Prostate gland (tissue), 2 donors: Measurements from ENCODE around the gene GDPGP1. TPM values are rescaled to one million over a fixed set of nuclear protein-coding genes. Genes with fewer than 3 reads are reported as not detected.

Experiments
- DNase-seq: peaks from one replicate; pipeline ENCODE4 v3.0.0-alpha.2; 2019; ENCODE audit warnings: low spot score
- H3K27ac ChIP-seq, 2 donors: fragments of 200-600 bp; sonication (generic); 2 replicates each; pipeline ENCODE4 v1.5.1; 2017 to 2019
- H3K27me3 ChIP-seq: fragments of 200-600 bp; sonication (generic); replicated peaks from 2 replicates; pipeline ENCODE4 v1.5.1; 2019; ENCODE audit not compliant: insufficient read depth
- H3K36me3 ChIP-seq, 2 donors: fragments of 200-600 bp; sonication (generic); 1 replicate in 1 of 2; 2 replicates in 1 of 2; pipeline versions ENCODE4 v1.5.1 to v1.8.1; 2017 to 2019
- H3K4me1 ChIP-seq: fragments of 200-600 bp; sonication (generic); replicated peaks from 2 replicates; pipeline ENCODE4 v1.5.1; 2019
- H3K4me3 ChIP-seq, 2 donors: fragments of 200-600 bp; sonication (generic); 2 replicates each; pipeline ENCODE4 v1.5.1; 2017 to 2019
- H3K9me3 ChIP-seq: fragments of 200-600 bp; sonication (generic); 2 replicates; pipeline ENCODE4 v1.5.1; 2017
- CTCF ChIP-seq, 4 experiments: fragments of 200-600 bp in 2 of 4; fragments of 450-650 bp in 2 of 4; sonication (generic) in 2 of 4; IDR thresholded peaks; 1 replicate in 3 of 4; 2 replicates in 1 of 4; pipeline ENCODE4 v1.5.1; 2016 to 2019; ENCODE audit warnings: antibody characterized with exemption in 4 of 4, mild to moderate bottlenecking in 2 of 4, moderate library complexity in 2 of 4
- POLR2A ChIP-seq: fragments of 450-650 bp; IDR thresholded peaks from one replicate; pipeline ENCODE4 v1.6.1; 2016; ENCODE audit warnings: antibody characterized with exemption, mild to moderate bottlenecking
- POLR2AphosphoS5 ChIP-seq: sonication (generic); formaldehyde crosslinking; IDR thresholded peaks from one replicate; pipeline ENCODE4 v1.6.1; 2017; ENCODE audit warnings: antibody characterized with exemption
- WGBS: methylation state at CpG from one replicate; pipeline ENCODE4 v1.1.5; 2018; 5-methylcytosine and 5-hydroxymethylcytosine counted together
- intact Hi-C: fragments of 100-400 bp; cut with DNase I; formaldehyde crosslinking; loops from one replicate; pipeline ENCODE4 v1.14.2; 2022
- total RNA-seq, 2 donors: library from RNA; depleted of rRNA; stranded (reverse); fragments of >200 nt; gene quantifications; one replicate each; pipeline ENCODE4 v1.1.0, GENCODE V29; 2016

The GDPGP1 gene
- total RNA-seq, 2 donors from 2014 or later = 15.4 to 21.5 TPM

DNA sequence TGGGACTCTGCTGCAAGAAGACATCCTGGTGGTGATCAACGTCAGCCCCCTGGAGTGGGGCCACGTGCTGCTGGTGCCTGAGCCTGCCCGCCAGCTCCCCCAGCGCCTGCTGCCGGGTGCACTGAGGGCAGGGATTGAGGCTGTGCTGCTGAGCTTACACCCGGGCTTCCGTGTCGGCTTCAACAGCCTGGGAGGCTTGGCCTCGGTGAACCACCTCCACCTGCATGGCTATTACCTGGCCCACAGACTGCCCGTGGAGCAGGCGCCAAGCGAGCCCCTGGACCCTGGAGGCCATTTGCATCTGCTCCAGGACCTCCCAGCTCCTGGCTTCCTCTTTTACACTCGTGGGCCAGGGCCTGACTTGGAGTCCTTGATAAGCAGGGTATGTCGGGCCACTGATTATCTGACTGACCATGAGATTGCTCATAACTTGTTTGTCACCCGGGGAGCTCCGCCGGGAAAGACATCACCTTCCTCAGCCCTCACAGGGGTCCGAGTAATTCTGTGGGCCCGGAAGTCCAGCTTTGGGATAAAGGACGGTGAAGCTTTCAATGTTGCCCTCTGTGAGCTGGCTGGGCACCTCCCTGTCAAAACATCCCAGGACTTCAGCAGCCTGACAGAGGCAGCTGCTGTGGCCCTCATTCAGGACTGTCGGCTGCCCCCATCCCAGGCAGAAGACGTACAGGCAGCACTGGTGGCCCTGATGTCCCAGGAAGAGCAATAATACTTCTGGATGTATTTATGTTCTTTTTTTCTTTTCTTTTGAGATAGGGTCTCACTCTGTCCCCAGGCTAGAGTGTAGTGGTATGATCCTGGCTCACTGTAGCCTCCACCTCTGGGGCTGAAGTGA lies 7.6 kb downstream of the GDPGP1 start:
- 78% methylated on average over 16 of the region's 22 CpGs for WGBS
- H3K4me3 ChIP-seq = no peak overlapping the region
- no peaks in the 10 kb centered on the region for H3K9me3 ChIP-seq
- no peaks in the 10 kb centered on the region for H3K4me1 ChIP-seq
- H3K27me3 ChIP-seq = no peaks in the 10 kb centered on the region
- no peak for TF ChIP-seq CTCF (IDR thresholded peaks at IDR 0.05)
- intact Hi-C loops = no loop called here
- peaks cover 0 to 2% of the 10 kb centered on the region in 2 donors for H3K36me3 ChIP-seq
- DNase-seq = no peak
- H3K27ac ChIP-seq = no peak overlapping the region

DNA sequence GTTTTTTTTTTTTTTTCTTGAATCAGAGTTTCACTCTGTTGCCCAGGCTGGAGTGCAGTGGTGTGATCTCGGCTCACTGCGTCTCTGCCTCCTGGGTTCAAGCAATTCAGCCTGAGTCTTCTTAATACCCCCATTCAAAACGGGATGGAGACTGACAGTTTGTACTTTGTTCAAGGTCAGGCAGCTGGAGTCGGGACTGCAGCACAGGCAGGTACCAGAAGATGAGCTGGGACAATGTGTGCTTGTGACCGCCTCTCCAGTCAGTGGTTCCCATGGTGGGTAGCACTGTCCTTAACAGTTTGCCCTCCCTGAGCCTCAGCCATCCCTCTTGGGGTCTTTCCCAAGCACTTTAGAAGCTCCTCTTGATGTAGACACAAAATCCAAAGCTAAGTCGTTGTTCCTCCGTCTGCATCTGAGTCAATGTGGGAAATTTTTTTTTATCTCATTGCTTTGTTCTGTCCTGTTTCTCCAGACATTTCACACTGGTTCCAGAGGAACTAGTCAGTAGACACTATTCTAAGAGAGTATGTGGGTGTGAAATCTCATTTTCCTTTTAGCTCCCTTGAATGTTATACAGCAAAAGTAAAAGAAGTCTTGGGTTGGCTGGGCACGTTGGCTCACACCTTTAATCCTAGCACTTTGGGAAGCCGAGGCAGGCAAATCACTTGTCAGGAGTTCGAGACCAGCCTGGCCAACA lies 10.1 kb downstream of the GDPGP1 start:
- H3K4me3 ChIP-seq = no peak overlapping the region
- H3K36me3 ChIP-seq = no peaks in the 10 kb centered on the region
- H3K27me3 ChIP-seq = no peaks in the 10 kb centered on the region
- TF ChIP-seq CTCF (IDR thresholded peaks at IDR 0.05) = no peak
- TF ChIP-seq POLR2A = no peak
- TF ChIP-seq POLR2AphosphoS5 = no peak
- 87% methylated on average over 10 of the region's 10 CpGs for WGBS
- no peaks in the 10 kb centered on the region for H3K4me1 ChIP-seq
- no peaks in the 10 kb centered on the region for H3K9me3 ChIP-seq
- H3K27ac ChIP-seq = no peak overlapping the region
- intact Hi-C loops = no loop called here
- no peak for DNase-seq

- WGBS = 67% methylated on average over 6 of the region's 6 CpGs
- no peak for DNase-seq
- Histone ChIP-seq H3K27me3 (no peaks in the 10 kb centered on the region), H3K27ac (no peak overlapping the region), H3K36me3 (no peaks in the 10 kb centered on the region), H3K9me3 (no peaks in the 10 kb centered on the region), H3K4me1 (no peaks in the 10 kb centered on the region), H3K4me3 (peak overlapping the region in 1 of 2 donors; percentile 43)
- intact Hi-C loops = loop anchor here (2.0 kb wide), 1 partner anchor 14 kb away; the partner anchor contains the start of gene GDPGP1
- TF ChIP-seq POLR2A = no peak
- no peak for TF ChIP-seq POLR2AphosphoS5
- TF ChIP-seq CTCF (IDR thresholded peaks at IDR 0.05) = no peak
Measured at GRCh38 chr15:90248789-90249202, 14.8 kb downstream of the GDPGP1 start.

- Histone ChIP-seq H3K27me3 (no peaks in the 10 kb centered on the region), H3K4me1 (no peaks in the 10 kb centered on the region), H3K9me3 (no peaks in the 10 kb centered on the region), H3K27ac (peak within 1 kb of the TSS in 1 of 2 donors; percentile 22), H3K4me3 (peak within 1 kb of the TSS; percentile 43 to 52), H3K36me3 (no peaks in the 10 kb centered on the region)
- intact Hi-C loops = loop anchor here (2.0 kb wide), 1 partner anchor 15 kb away; the partner anchor contains the start of gene GDPGP1
- peak; percentile 67 for TF ChIP-seq POLR2AphosphoS5
- TF ChIP-seq POLR2A = peak; percentile 38
- no peak for TF ChIP-seq CTCF (IDR thresholded peaks at IDR 0.05)
- peak; percentile 92 for DNase-seq
- WGBS = under 1% methylated on average over 42 of the region's 44 CpGs
Measured at GRCh38 chr15:90249203-90249863, 15.3 kb downstream of the GDPGP1 start, which contains the start of gene TTLL13. Gene TTLL13 (plus strand): TSS chr15:90249556. CDS start chr15:90250631, 1,075 bp downstream.
